Sciatic nerve (tissue), 2 donors: ENCODE results near the gene NSG1. TPM values are rescaled to one million over a fixed set of nuclear protein-coding genes. Genes with fewer than 3 reads are reported as not detected.
"Not testable (repeated sequence)": the region's sequence is repeated elsewhere in the genome, so short reads cannot be mapped to it uniquely, and the experiment has no call there.

Experiments used
- ATAC-seq: fragments of 200-7000 bp; cut with Tn5 transposase; one replicate; pipeline ENCODE4 v1.9.1; 2020; ENCODE audit warnings: mild to moderate bottlenecking, moderate library complexity
- DNase-seq: peaks from one replicate; pipeline ENCODE4 v3.0.0-alpha.2; 2020; ENCODE audit warnings: low spot score
- intact Hi-C: fragments of 100-400 bp; cut with DNase I; formaldehyde crosslinking; loops from one replicate; pipeline ENCODE4 v1.14.2; 2022
- total RNA-seq: library from RNA; stranded (reverse); fragmentation: NEBNext Ultra II Directional; extraction: Animal tissue kit (Norgen Biotek cat#: 25700); gene quantifications from one replicate; pipeline ENCODE4 v1.2.1, GENCODE V29; 2021
- donor health status: DM: no; HTN: no; CAD: no.
- donor health status: DM: no; HTN: no; CAD: no.

Gene NSG1
- total RNA-seq, 1 donor from 2014 or later: 12.2 TPM

DNA sequence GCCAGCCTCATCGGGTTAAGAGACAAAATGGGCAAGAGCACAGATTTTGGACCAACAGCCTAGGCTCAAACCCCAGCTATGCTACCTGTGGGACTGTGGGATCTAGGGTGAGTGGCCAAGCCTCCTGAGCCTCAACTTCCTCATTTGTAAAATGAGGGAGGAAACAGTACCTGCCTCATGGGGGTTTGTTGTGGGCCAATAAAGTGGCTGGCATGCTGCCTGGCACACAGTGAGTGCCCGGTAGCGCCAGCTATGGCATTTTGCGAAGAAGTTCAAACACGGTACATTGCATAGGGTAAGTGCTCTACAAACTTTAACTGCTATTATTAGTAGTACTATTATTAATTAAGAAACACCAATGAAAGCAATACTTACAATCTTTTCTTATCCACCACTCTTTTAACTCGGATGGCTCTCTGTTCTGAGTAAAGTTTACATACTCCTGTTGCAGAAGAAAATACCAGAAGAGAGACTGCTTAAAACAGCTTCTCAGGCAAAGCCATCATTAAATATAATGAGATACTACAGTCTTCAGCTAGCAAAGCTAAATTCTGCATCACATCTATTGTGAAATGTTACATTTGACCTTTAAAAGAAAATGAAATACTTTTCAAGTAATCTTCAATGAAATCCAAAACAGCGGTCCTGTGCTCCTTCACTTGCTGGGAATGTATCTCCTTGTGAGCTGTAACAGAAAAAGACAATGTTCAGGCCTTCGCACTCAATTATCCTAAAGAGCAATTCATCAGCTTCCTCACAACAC, 70.1 kb downstream of the NSG1 start:
- DNase-seq (no peak), ATAC-seq (no peak)
- intact Hi-C loops: no loop called here

DNA sequence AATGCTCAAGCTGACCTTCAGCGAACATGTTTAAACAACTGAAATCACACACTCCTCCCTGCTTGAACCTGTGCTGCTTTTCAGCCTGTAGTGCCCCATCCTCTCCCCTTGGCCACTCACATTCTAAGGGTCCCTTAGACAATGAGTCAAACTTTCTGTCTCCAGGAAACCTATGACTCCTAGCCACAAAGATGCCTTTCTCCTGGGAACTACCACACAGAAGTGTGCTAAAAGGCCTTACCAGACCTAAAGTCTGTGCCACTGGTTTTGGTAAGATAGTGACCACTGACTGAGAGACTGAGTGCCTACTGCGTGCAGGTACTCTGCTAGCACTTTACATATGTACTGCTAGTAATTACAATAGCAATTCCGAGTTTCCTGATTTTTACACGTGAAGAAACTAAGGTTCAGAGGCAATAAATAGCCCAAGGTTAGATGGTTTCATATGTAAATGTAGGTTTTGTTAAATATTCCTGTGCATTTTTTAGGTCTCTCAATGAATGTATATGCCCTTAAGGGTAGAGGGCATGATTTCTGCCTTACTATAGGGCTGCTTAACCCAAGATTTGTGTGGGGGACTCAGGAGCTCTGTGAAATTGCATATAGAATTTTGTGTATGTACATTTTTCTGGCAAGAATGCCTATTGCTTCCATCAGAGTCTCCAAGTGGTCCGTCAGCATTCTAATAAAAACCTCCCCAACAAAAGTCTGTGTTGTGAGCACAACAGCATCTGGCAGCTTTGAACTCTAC, 71.1 kb downstream of the NSG1 start:
- ATAC-seq: no peak
- intact Hi-C loops: no loop called here
- DNase-seq: no peak

DNA sequence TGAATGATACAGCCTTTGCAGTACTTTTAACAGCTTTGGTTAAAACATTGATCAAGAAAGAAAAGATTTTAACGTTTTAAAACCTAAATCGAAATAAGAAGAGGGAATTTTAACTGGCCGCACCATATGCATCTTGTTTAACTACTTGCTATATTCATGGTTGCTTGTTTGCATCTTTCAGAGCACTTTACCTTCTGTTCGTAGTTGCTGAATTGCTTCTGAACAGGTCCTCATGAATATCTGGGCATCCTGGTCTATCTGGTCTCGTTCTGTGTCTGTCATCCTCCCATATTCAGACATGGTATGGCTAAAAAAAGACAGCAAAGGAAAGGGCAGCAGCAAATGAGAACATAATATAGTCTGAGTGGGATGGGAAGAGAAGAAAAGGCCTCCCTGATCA, 72.3 kb downstream of the NSG1 start:
- ATAC-seq: no peak
- no peak for DNase-seq
- intact Hi-C loops: no loop called here

DNA sequence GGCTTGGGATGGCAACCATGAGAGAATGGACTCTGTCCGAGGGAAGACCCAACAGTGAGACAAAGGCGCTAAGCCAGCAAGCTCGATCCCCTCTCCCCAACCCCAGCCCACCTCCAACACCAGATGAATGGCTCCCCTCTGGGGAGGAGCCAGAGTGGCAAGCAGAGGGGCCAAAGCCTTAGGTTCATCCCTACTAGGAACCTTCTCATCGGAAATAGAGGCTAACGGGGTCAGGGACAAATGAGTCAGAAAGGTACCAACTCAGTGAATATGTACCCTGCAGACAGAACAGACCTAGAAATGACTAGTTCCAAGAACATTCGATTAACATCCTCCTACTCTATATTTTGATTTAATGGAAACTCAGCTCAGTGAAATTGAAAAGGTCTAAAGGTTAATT, 73.9 kb downstream of the NSG1 start:
- ATAC-seq: no peak
- intact Hi-C loops: no loop called here
- DNase-seq: no peak

DNA sequence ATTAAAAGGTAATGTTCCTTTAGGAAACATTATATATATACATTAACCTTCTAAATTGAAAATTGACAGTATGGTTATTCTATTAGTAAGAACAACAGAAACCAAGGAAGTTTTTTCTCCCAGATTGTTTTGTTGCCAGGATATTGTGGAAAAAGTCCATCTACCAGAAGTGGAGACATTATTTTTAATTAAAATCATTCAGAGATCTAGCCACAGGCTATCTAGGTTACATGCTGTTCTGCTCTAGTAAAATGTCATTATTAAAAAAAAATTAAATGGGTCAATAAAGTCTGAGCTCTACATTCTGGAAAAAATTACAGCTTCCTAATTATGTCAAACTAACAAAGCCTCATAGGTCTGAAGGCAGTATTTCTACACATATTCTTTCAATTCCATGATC, 74.3 kb downstream of the NSG1 start:
- ATAC-seq (no peak), DNase-seq (no peak)
- intact Hi-C loops: no loop called here

DNA sequence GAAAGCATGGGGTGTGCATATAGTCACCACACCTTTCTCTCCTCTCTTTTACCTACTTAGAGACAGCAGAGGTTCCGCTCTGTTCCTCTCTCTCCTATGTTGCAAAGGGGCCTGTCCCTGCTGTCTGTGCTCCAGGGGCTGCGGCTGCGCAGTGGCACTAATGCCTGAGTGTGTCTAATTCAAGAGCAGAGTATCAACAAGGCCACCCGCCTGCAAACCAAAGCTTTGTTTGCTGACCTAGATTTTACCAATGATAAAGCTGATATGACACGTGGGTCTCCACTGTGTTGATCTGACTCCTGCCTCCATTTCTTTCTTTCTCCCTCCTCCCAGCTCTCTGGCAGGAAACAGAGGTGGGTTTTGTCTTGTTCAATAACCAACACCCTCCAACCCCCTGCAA, 74.9 kb downstream of the NSG1 start:
- DNase-seq (no peak), ATAC-seq (no peak)
- intact Hi-C loops: no loop called here

DNA sequence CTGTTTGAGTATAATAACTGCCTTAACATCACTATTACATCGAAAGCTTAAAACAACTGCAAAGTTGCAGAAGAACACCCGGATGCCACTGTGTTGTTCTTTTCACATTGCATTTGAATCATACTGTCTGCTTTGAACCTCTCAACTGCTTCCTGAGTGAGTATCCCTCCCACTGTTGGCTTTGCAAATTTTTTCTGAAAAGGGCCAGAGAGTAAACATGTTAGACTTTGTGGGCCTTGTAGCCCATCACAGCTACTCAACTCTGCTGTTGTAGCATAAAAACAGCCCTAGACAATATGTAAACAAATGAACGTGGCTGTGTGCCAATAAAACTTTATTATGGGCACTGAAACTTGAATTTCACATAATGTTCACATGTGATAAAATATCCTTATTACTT, 76.1 kb downstream of the NSG1 start:
- no peak for ATAC-seq
- intact Hi-C loops: no loop called here
- DNase-seq: no peak

DNA sequence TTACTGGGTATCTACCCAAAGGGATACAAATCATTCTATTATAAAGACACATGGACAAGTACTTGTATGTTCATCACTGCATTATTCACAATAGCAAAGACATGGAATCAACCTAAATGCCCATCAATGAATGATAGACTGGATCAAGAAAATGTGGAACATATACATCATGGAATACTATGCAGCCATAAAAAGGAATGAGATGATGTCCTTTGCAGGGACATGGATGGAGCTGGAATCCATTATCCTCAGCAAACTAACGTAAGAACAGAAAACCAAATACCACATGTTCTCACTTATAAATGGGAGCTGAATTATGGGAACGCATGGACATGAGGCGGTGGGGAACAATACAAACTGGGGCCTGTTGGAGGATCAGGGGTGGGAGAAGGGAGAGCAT, 78.3 kb downstream of the NSG1 start:
- intact Hi-C loops: not testable (repeated sequence)

More for the DNA sequence above, 78.3 kb downstream of the NSG1 start:
- not testable (repeated sequence) for DNase-seq, ATAC-seq

Other genes starting within 250 kb of the NSG1 start
- gene OTOP1, start 160.2 kb upstream of the NSG1 start, total RNA-seq: not detected
- 21.1 TPM for gene TMEM128, start 138.9 kb upstream of the NSG1 start, total RNA-seq
- 12.7 TPM for gene LYAR, start 96.9 kb upstream of the NSG1 start, total RNA-seq
- gene ZBTB49, start 96.9 kb upstream of the NSG1 start, total RNA-seq: 12.3 TPM
- 23.5 TPM for gene STX18, start 154.9 kb downstream of the NSG1 start, total RNA-seq